Fibroblast of lung (primary cell): ENCODE results near the gene SERINC5. TPM values are rescaled to one million over a fixed set of nuclear protein-coding genes. Genes with fewer than 3 reads are reported as not detected.

Source experiments
- DNase-seq, 2 donors: peaks; one replicate each; pipeline versions ENCODE4 v3.0.0 to v3.0.0-alpha.2; 2010; ENCODE audit warnings: low read depth in 2 of 2
- H2AFZ ChIP-seq: 2 replicates; pipeline ENCODE4 v1.5.1; 2012; ENCODE audit warnings: low read length, control low read depth, inconsistent platforms
- H3K27ac ChIP-seq: 2 replicates; pipeline ENCODE4 v1.5.1; 2011; ENCODE audit warnings: low read length, control low read depth; ENCODE audit not compliant: insufficient read depth
- H3K27me3 ChIP-seq: 2 replicates; pipeline ENCODE4 v1.5.1; 2011; ENCODE audit warnings: mild to moderate bottlenecking, low read length; ENCODE audit not compliant: control insufficient read depth, insufficient read depth
- H3K36me3 ChIP-seq: 2 replicates; pipeline ENCODE4 v1.5.1; 2011; ENCODE audit warnings: low read length; ENCODE audit not compliant: control insufficient read depth, insufficient read depth
- H3K4me1 ChIP-seq: 2 replicates; pipeline ENCODE4 v1.5.1; 2011; ENCODE audit warnings: low read length; ENCODE audit not compliant: control insufficient read depth, insufficient read depth; ENCODE audit errors: extremely low read depth
- H3K4me2 ChIP-seq: 2 replicates; pipeline ENCODE4 v1.5.1; 2011; ENCODE audit warnings: low read length, control low read depth; ENCODE audit not compliant: insufficient read depth; ENCODE audit errors: extremely low read depth
- H3K4me3 ChIP-seq, 4 experiments: fragments of 200-600 bp in 1 of 4; sonication (generic) in 1 of 4; replicated peaks in 1 of 4; 2 replicates each; pipeline ENCODE4 v1.5.1; 2011 to 2016; ENCODE audit warnings: low read length in 4 of 4, low read depth in 3 of 4, mild to moderate bottlenecking in 3 of 4, control low read depth in 2 of 4, inconsistent platforms in 1 of 4, mixed read lengths in 1 of 4; ENCODE audit not compliant: insufficient read depth in 1 of 4; ENCODE audit errors: control extremely low read depth in 1 of 4
- H3K79me2 ChIP-seq: 2 replicates; pipeline ENCODE4 v1.5.1; 2012; ENCODE audit warnings: mild to moderate bottlenecking, low read length, inconsistent platforms; ENCODE audit not compliant: control insufficient read depth, insufficient read depth
- H3K9ac ChIP-seq: 2 replicates; pipeline ENCODE4 v1.5.1; 2011; ENCODE audit warnings: mild to moderate bottlenecking, low read length, control low read depth; ENCODE audit not compliant: insufficient read depth
- H3K9me3 ChIP-seq: 2 replicates; pipeline ENCODE4 v1.5.1; 2012; ENCODE audit warnings: low read depth, low read length; ENCODE audit not compliant: control insufficient read depth, insufficient read depth
- H4K20me1 ChIP-seq: 2 replicates; pipeline ENCODE4 v1.5.1; 2011; ENCODE audit warnings: low read length; ENCODE audit not compliant: control insufficient read depth, insufficient read depth; ENCODE audit errors: extremely low read depth
- EZH2 ChIP-seq: IDR thresholded peaks from 2 replicates; pipeline ENCODE4 v1.5.1; 2012; ENCODE audit warnings: low read length, control low read depth, mild to moderate bottlenecking; ENCODE audit errors: missing control alignments
- polyA plus RNA-seq, 2 donors: library from polyadenylated mRNA; depleted of rRNA in 1 of 2; stranded (reverse) in 1 of 2; unstranded in 1 of 2; fragments of >200 nt; gene quantifications; 2 replicates each; pipeline ENCODE4 v1.2.1, GENCODE V29; 2011 to 2012; ENCODE audit warnings: missing spikeins in 1 of 2
- total RNA-seq: library from RNA; depleted of rRNA; stranded (reverse); fragments of >200 nt; gene quantifications from 2 replicates; pipeline ENCODE4 v1.2.1, GENCODE V29; 2014
- TF ChIP-seq, protein P1 (sequence below), 2 donors: IDR thresholded peaks in 1 of 2; conservative IDR thresholded peaks in 1 of 2; 1 replicate in 1 of 2; 2 replicates in 1 of 2; pipeline ENCODE4 v1.5.1; 2011 to 2012; ENCODE audit warnings: low read length in 2 of 2, control low read depth in 1 of 2, inconsistent platforms in 1 of 2, low read depth in 1 of 2, mild to moderate bottlenecking in 1 of 2

Gene SERINC5
- total and polyA plus RNA-seq, 2 donors (not counting 1 experiment from before 2014, with no cell fraction given): 9.5 to 10.9 TPM

GRCh38 chr5:80082281-80082680 lies 173.6 kb downstream of the SERINC5 start:
- no peak overlapping the region for H3K4me2 ChIP-seq
- H2AFZ ChIP-seq: peak overlapping the region; percentile 2
- no peak for DNase-seq
- H3K9me3 ChIP-seq: no peaks in the 10 kb centered on the region
- H3K4me3 ChIP-seq: no peak overlapping the region
- no peaks in the 10 kb centered on the region for H3K79me2 ChIP-seq
- no peak overlapping the region for H3K27ac ChIP-seq
- TF ChIP-seq, protein P1, sequence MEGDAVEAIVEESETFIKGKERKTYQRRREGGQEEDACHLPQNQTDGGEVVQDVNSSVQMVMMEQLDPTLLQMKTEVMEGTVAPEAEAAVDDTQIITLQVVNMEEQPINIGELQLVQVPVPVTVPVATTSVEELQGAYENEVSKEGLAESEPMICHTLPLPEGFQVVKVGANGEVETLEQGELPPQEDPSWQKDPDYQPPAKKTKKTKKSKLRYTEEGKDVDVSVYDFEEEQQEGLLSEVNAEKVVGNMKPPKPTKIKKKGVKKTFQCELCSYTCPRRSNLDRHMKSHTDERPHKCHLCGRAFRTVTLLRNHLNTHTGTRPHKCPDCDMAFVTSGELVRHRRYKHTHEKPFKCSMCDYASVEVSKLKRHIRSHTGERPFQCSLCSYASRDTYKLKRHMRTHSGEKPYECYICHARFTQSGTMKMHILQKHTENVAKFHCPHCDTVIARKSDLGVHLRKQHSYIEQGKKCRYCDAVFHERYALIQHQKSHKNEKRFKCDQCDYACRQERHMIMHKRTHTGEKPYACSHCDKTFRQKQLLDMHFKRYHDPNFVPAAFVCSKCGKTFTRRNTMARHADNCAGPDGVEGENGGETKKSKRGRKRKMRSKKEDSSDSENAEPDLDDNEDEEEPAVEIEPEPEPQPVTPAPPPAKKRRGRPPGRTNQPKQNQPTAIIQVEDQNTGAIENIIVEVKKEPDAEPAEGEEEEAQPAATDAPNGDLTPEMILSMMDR (conservative IDR thresholded peaks at IDR 0.05 in 1 of 2, IDR thresholded peaks at IDR 0.05 in 1 of 2; ENCODE audit: low read depth in 1 of 2, low read length in 2 of 2): no peak
- no peak for TF ChIP-seq EZH2
- no peaks in the 10 kb centered on the region for H3K36me3 ChIP-seq
- no peaks in the 10 kb centered on the region for H3K4me1 ChIP-seq
- no peak overlapping the region for H3K9ac ChIP-seq
- no peaks in the 10 kb centered on the region for H3K27me3 ChIP-seq
- no peaks in the 10 kb centered on the region for H4K20me1 ChIP-seq

- Histone ChIP-seq H3K36me3 (no peaks in the 10 kb centered on the region), H3K79me2 (no peaks in the 10 kb centered on the region), H3K27ac (no peak overlapping the region), H3K9me3 (no peaks in the 10 kb centered on the region), H2AFZ (no peak overlapping the region), H3K4me2 (no peak overlapping the region), H3K9ac (no peak overlapping the region), H3K4me3 (no peak overlapping the region), H4K20me1 (no peaks in the 10 kb centered on the region), H3K27me3 (no peaks in the 10 kb centered on the region), H3K4me1 (no peaks in the 10 kb centered on the region)
- no peak for TF ChIP-seq EZH2
- TF ChIP-seq, protein P1 (conservative IDR thresholded peaks at IDR 0.05 in 1 of 2, IDR thresholded peaks at IDR 0.05 in 1 of 2; ENCODE audit: low read depth in 1 of 2, low read length in 2 of 2): no peak
- no peak for DNase-seq
Observed at GRCh38 chr5:80078921-80079320, 176.9 kb downstream of the SERINC5 start.

GRCh38 chr5:80077051-80077714 lies 178.7 kb downstream of the SERINC5 start:
- Histone ChIP-seq H4K20me1 (no peaks in the 10 kb centered on the region), H3K4me1 (no peaks in the 10 kb centered on the region), H3K27me3 (no peaks in the 10 kb centered on the region), H2AFZ (no peak overlapping the region), H3K36me3 (no peaks in the 10 kb centered on the region), H3K9ac (no peak overlapping the region), H3K4me2 (no peak overlapping the region), H3K27ac (no peak overlapping the region), H3K9me3 (no peaks in the 10 kb centered on the region), H3K4me3 (no peak overlapping the region), H3K79me2 (no peaks in the 10 kb centered on the region)
- DNase-seq: no peak
- no peak for TF ChIP-seq EZH2
- TF ChIP-seq, protein P1 (conservative IDR thresholded peaks at IDR 0.05 in 1 of 2, IDR thresholded peaks at IDR 0.05 in 1 of 2; ENCODE audit: low read depth in 1 of 2, low read length in 2 of 2): no peak
